Cardiac ventricle fibroblast (primary cell): Measurements from ENCODE around the gene ASIC5. TPM values are rescaled to one million over a fixed set of nuclear protein-coding genes. Genes with fewer than 3 reads are reported as not detected.

Source experiments
- total RNA-seq: library from RNA; depleted of rRNA; stranded (reverse); fragments of >200 nt; gene quantifications from 2 replicates; pipeline ENCODE4 v1.2.3, GENCODE V29; 2015

The ASIC5 gene
- total RNA-seq, result not detected in 2 replicates

GRCh38 chr4:155866177-155866576 lies at the start of gene ASIC5:
ASIC5 (minus strand) TSS chr4:155866277; CDS start chr4:155866226, 51 bp downstream.

GRCh38 chr4:155903453-155903852 lies 37.4 kb upstream of the ASIC5 start, which contains the start of gene TDO2:
TDO2 (plus strand) TSS chr4:155903696; CDS start chr4:155903759, 63 bp downstream.

Other genes starting within 250 kb of the ASIC5 start
- 8.5 and 10.3 TPM in 2 replicates for gene GUCY1A1, start 199.4 kb downstream of the ASIC5 start, total RNA-seq
- gene GUCY1B1, start 107.3 kb downstream of the ASIC5 start, total RNA-seq, result 6.8 and 8.5 TPM in 2 replicates
- gene TDO2, start 37.4 kb upstream of the ASIC5 start, total RNA-seq, result 1.0 and 4.3 TPM in 2 replicates
- gene CTSO, start 87.6 kb upstream of the ASIC5 start, total RNA-seq, result 27.5 and 28.2 TPM in 2 replicates